ENCODE data around the gene GRPEL2.

The GRPEL2 gene

GRCh38 chr5:149319174-149319573 lies 26.1 kb upstream of the GRPEL2 start:
- no peak for DNase-seq (ENCODE audit: low read depth in 2 of 2)

- DNase-seq (ENCODE audit: low read depth in 2 of 2) = no peak
These were observed 24.4 kb upstream of the GRPEL2 start for GRCh38 chr5:149320791-149321330.

DNA sequence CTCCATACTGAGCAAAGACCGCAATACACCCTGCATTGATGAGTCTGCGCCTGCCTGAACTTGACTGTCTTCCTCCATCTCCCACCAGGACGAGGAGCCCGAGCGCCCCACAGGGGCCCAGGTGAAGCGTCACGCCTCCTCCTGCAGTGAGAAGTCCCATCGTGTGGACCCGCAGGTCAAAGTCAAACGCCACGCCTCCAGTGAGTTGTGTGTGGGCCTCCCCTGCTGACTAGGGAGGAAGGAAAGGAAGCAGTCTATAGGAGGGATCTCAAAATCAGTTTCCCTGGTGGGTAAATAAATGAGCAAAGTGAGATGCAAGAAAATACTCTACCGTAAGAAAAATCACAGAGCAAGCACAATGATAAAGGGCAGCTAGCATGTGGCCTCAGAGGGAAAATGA lies 22.8 kb upstream of the GRPEL2 start:
- no peak for DNase-seq (ENCODE audit: low read depth in 2 of 2)

- no peak for DNase-seq (ENCODE audit: low read depth in 2 of 2)
These were observed 22.1 kb upstream of the GRPEL2 start for GRCh38 chr5:149323210-149323609.

DNA sequence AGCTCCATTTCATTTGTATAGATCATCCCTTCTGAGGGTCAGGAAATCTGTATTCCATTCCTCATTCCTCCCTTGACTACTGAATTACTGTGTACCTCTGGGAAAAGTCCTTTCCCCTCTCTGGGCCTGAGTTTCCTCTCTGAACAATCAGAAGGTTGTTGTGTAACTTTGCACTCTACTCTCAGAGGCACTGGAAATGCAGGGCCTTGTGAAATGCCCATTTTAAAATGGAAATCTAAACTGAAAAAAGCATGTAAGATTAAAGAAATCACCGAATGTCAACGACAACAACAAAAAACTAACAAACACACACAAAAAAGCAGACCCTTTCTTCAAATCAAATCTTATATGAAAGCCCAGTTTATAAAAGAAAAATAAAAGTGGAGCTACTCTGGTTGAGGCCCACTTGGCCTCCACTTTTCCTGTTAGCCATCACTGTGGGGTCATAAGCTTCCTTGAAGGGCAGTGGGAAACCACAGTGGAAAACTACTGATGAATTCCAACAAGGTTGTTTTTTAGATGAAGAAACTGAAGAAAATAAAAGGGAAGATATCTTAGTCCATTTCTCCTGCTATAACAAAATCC lies 21.6 kb upstream of the GRPEL2 start:
- no peak for DNase-seq (ENCODE audit: low read depth in 2 of 2)

GRCh38 chr5:149324641-149325040 lies 20.7 kb upstream of the GRPEL2 start:
- DNase-seq (ENCODE audit: low read depth in 2 of 2) = no peak

DNA sequence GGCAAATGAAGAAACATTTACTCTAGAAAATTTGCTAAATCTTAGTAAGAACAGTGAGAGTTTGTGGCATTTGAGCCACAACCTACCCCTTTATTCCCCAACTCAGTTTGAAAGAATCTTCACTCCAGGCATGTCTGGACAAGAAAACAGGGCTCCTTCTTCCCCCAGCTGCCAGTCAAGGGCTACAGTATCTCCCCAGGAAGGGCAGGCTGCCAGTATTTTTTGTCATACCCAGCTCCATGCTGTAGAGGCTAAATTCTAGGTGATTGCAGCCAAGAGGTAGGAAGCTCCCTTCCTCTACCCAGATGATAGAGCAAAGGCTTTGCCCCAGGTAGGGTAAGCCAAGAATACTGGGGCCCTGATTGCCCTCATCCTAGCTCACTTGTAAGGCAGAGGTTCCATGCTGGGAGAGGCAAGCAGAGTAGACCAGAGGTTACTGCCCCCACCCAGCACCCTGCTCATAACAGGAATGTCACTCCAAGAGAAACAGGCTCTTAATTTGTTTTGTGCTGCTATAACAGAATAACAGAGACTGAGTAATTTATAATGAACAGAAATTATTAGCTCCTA lies 20.0 kb upstream of the GRPEL2 start:
- no peak for DNase-seq (ENCODE audit: low read depth in 2 of 2)

DNA sequence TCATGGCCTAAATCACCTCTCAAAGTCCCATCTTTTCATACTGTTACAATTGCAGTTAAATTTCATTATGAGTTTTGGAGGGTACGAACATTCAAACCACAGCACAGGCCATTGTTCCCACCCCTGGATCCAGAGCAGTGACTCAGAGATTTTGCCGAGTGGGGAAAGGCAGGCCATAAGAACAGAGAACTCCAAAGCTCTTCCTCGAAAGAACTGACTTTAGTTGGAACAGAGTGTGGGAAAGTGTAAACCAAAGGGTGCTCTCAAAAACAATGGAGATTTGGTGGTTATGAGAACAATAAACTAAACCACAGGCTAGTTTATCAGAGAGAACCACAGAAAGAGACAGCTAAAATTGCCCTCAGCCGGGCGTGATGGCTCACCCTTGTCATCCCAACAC lies 19.4 kb upstream of the GRPEL2 start:
- no peak for DNase-seq (ENCODE audit: low read depth in 2 of 2)

- no peak for DNase-seq (ENCODE audit: low read depth in 2 of 2)
These were observed 18.7 kb upstream of the GRPEL2 start for GRCh38 chr5:149326611-149327010.

DNA sequence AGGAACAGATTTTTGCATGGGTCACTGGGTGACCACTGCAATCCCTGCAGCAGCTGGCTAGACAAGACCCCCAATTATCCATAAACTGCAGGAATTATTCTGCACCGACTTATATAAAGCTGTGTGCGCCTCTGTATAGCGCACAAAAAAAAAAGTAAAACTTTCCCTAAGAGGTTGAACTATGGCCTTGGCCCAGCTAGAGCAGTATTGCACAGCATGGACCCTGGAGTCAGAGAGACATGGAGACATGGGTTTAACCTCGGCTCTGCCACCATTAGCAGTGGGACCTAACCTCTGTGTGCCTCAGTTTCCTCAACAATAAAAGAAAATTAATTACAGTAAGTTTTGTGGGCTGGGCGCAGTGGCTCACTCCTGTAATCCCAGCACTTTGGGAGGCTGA lies 17.1 kb upstream of the GRPEL2 start:
- DNase-seq (ENCODE audit: low read depth in 2 of 2) = no peak

GRCh38 chr5:149333711-149334443 lies 11.4 kb upstream of the GRPEL2 start:
- no peak for DNase-seq (ENCODE audit: low read depth in 2 of 2)

DNA sequence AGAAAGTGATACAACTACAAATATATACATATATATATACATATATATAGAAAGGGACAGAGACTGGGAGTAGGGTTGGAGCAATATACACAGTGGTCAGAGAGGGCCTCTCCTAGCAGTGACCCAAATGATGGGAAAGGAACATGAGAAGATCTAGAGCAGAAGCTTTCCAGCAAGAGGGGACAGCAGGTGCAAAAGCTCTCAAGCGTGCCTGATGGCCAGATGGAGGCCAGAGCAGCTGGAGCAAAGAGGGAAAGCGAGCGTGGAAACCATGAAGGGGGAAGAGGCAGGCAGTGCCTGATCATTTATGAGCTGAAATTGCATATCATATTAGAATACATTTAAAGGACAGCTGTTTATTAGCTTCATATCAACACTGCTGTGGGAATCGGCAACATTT lies 7.6 kb upstream of the GRPEL2 start:
- no peak for DNase-seq (ENCODE audit: low read depth in 2 of 2)

DNA sequence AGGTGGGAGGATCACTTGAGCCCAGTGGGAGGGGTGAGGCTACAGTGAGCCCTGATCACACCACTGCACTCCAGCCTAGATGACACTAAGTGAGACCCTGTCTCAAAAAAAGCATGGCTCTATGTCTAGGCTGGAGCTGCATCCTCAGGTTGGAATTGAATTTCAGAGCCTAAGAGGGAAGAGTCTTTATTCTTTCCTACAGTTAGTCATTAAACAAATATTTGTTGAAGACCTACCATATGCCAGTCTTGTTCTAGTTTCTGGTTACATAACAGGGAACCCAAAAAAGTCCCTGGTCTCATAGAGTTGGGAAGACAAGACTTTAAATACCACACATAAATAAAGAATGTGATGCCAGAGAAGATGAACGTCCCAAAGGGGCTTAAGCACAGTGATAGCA lies 6.9 kb upstream of the GRPEL2 start:
- DNase-seq (ENCODE audit: low read depth in 2 of 2) = no peak

- no peak for DNase-seq (ENCODE audit: low read depth in 2 of 2)
These were observed 4.4 kb upstream of the GRPEL2 start for GRCh38 chr5:149340920-149341319.

GRCh38 chr5:149341876-149342275 lies 3.4 kb upstream of the GRPEL2 start:
- DNase-seq (ENCODE audit: low read depth in 2 of 2) = no peak

GRCh38 chr5:149344151-149344550 lies 1.1 kb upstream of the GRPEL2 start:
- DNase-seq (ENCODE audit: low read depth in 2 of 2) = no peak

DNA sequence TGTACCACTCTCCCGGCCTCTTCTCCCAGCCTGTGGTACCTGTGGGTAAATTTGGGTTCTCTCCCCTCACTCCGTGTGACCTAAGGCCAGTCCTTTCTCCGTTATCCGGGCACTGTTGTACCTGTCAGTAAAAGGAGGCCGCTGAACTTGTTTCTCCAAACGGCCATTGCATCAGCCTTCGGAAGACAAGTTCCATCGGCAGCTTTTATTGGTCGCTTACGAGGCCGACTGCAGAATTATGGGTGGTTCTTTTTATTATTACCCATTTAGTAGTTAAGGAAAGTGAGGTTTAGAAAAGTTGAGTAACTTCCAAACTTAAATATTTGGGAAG lies 558 bp downstream of the GRPEL2 start:
- no peak for DNase-seq (ENCODE audit: low read depth in 2 of 2)

- DNase-seq (ENCODE audit: low read depth in 2 of 2) = no peak
These were observed 3.2 kb downstream of the GRPEL2 start for GRCh38 chr5:149348518-149348917.

- no peak for DNase-seq (ENCODE audit: low read depth in 2 of 2)
These were observed 4.1 kb downstream of the GRPEL2 start for GRCh38 chr5:149349382-149349781.

- no peak for DNase-seq (ENCODE audit: low read depth in 2 of 2)
These were observed 6.9 kb downstream of the GRPEL2 start for GRCh38 chr5:149352169-149352568.

GRCh38 chr5:149353911-149354310 lies 8.6 kb downstream of the GRPEL2 start:
- DNase-seq (ENCODE audit: low read depth in 2 of 2) = no peak

DNA sequence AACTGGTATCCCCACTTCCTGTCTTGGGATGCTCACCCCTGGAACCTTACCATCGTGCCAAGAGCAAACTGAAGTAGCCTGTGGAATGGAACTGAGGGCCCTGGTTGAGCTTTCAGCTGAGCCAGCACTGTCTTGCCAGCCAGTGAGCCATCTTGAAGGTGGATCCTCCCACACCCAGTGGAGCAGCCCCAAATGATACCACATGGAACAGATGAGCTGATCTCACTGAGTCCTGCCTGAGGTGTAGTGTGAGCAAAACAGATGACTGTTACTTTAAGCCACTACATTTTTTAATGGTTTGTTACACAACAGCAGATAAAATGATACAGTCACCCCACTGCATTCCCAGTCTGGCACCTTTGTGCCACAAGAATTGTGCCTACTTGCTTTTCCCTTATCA lies 10.4 kb downstream of the GRPEL2 start:
- DNase-seq (ENCODE audit: low read depth in 2 of 2) = peak in 1 of 2 donors; percentile 9

- DNase-seq (ENCODE audit: low read depth in 2 of 2) = peak in 1 of 2 donors; percentile 8
These were observed 11.1 kb downstream of the GRPEL2 start for GRCh38 chr5:149356391-149356790.
